OCI-LY7 (cell line): ENCODE data around the gene COL23A1.

ENCODE experiments used
- EZH2phosphoT487 ChIP-seq: fragments of 200-600 bp; sonication (generic); IDR thresholded peaks from 2 replicates; pipeline ENCODE4 v1.6.1; 2018; ENCODE audit warnings: low read depth, borderline replicate concordance, mild to moderate bottlenecking, mixed run types, antibody characterized with exemption, low read length, moderate library complexity, mixed read lengths
- TF ChIP-seq, protein P1 (sequence below): fragments of 200-600 bp; sonication (generic); conservative IDR thresholded peaks from 2 replicates; pipeline ENCODE4 v1.5.1; 2014; ENCODE audit warnings: mild to moderate bottlenecking, antibody characterized with exemption, low read length, moderate library complexity, mixed read lengths

GRCh38 chr5:178590924-178591423 lies 781 bp upstream of the COL23A1 start:
- TF ChIP-seq, protein P1, sequence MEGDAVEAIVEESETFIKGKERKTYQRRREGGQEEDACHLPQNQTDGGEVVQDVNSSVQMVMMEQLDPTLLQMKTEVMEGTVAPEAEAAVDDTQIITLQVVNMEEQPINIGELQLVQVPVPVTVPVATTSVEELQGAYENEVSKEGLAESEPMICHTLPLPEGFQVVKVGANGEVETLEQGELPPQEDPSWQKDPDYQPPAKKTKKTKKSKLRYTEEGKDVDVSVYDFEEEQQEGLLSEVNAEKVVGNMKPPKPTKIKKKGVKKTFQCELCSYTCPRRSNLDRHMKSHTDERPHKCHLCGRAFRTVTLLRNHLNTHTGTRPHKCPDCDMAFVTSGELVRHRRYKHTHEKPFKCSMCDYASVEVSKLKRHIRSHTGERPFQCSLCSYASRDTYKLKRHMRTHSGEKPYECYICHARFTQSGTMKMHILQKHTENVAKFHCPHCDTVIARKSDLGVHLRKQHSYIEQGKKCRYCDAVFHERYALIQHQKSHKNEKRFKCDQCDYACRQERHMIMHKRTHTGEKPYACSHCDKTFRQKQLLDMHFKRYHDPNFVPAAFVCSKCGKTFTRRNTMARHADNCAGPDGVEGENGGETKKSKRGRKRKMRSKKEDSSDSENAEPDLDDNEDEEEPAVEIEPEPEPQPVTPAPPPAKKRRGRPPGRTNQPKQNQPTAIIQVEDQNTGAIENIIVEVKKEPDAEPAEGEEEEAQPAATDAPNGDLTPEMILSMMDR, result no peak
- no peak for TF ChIP-seq EZH2phosphoT487
